H9 (cell line): ENCODE measurements around the gene OVAAL. TPM values are rescaled to one million over a fixed set of nuclear protein-coding genes. Genes with fewer than 3 reads are reported as not detected.

Experiments
- DNase-seq: peaks from one replicate; pipeline ENCODE4 v3.0.0-alpha.2; 2017
- H2AFZ ChIP-seq: one replicate; pipeline ENCODE4 v1.6.1; 2013; ENCODE audit warnings: mild to moderate bottlenecking, low read length, control low read depth, moderate library complexity
- H2AK5ac ChIP-seq: 2 replicates; pipeline ENCODE4 v1.6.1; 2013; ENCODE audit warnings: low read length, control low read depth, mixed read lengths; ENCODE audit not compliant: insufficient read length
- H2BK120ac ChIP-seq: one replicate; pipeline ENCODE4 v1.6.1; 2013; ENCODE audit warnings: low read depth, mild to moderate bottlenecking, low read length, control low read depth, inconsistent platforms; ENCODE audit not compliant: poor library complexity, severe bottlenecking
- H2BK12ac ChIP-seq: 2 replicates; pipeline ENCODE4 v1.6.1; 2013; ENCODE audit warnings: low read length, control low read depth, mixed read lengths, low read depth; ENCODE audit not compliant: insufficient read length
- H2BK15ac ChIP-seq: 2 replicates; pipeline ENCODE4 v1.6.1; 2013; ENCODE audit warnings: low read depth, low read length, control low read depth
- H2BK20ac ChIP-seq: one replicate; pipeline ENCODE4 v1.6.1; 2013; ENCODE audit warnings: low read depth, mild to moderate bottlenecking, low read length, control low read depth, inconsistent platforms; ENCODE audit not compliant: poor library complexity, severe bottlenecking
- H2BK5ac ChIP-seq: 2 replicates; pipeline ENCODE4 v1.6.1; 2013; ENCODE audit warnings: low read length, control low read depth, mixed read lengths; ENCODE audit not compliant: insufficient read length
- H3K14ac ChIP-seq: 2 replicates; pipeline ENCODE4 v1.6.1; 2013; ENCODE audit warnings: low read length, control low read depth; ENCODE audit not compliant: insufficient read depth
- H3K18ac ChIP-seq: 2 replicates; pipeline ENCODE4 v1.6.1; 2013; ENCODE audit warnings: low read depth, mild to moderate bottlenecking, mixed read lengths, low read length, control low read depth; ENCODE audit not compliant: insufficient read length
- H3K23ac ChIP-seq: 2 replicates; pipeline ENCODE4 v1.6.1; 2013; ENCODE audit warnings: low read length, control low read depth, mixed read lengths, low read depth; ENCODE audit not compliant: insufficient read length
- H3K23me2 ChIP-seq: 2 replicates; pipeline ENCODE4 v1.6.1; 2013; ENCODE audit warnings: low read depth, mild to moderate bottlenecking, mixed read lengths, low read length, control low read depth; ENCODE audit not compliant: insufficient read length, poor library complexity, severe bottlenecking
- H3K27ac ChIP-seq: 2 replicates; pipeline ENCODE4 v1.5.1; 2013; ENCODE audit warnings: low read length, control low read depth, mixed read lengths, low read depth; ENCODE audit not compliant: insufficient read length
- H3K27me3 ChIP-seq: 2 replicates; pipeline ENCODE4 v1.6.1; 2013; ENCODE audit warnings: low read length, control low read depth, inconsistent platforms; ENCODE audit not compliant: insufficient read depth
- H3K4ac ChIP-seq: 2 replicates; pipeline ENCODE4 v1.6.1; 2013; ENCODE audit warnings: low read depth, mild to moderate bottlenecking, control low read depth, inconsistent platforms, low read length, moderate library complexity
- H3K4me1 ChIP-seq: 2 replicates; pipeline ENCODE4 v1.6.1; 2013; ENCODE audit warnings: low read length, control low read depth, inconsistent platforms; ENCODE audit not compliant: insufficient read depth
- H3K4me2 ChIP-seq: 2 replicates; pipeline ENCODE4 v1.6.1; 2013; ENCODE audit warnings: low read length, control low read depth, mixed read lengths; ENCODE audit not compliant: insufficient read length, insufficient read depth
- H3K56ac ChIP-seq: 2 replicates; pipeline ENCODE4 v1.6.1; 2013; ENCODE audit warnings: low read depth, mild to moderate bottlenecking, mixed read lengths, low read length, control low read depth; ENCODE audit not compliant: insufficient read length
- H3K79me1 ChIP-seq: 2 replicates; pipeline ENCODE4 v1.6.1; 2013; ENCODE audit warnings: low read depth, mild to moderate bottlenecking, moderate library complexity, low read length, control low read depth, inconsistent platforms; ENCODE audit not compliant: insufficient read depth, poor library complexity, severe bottlenecking
- H3K79me2 ChIP-seq: 2 replicates; pipeline ENCODE4 v1.6.1; 2013; ENCODE audit warnings: low read length, control low read depth, inconsistent platforms; ENCODE audit not compliant: insufficient read depth
- H3K9ac ChIP-seq: 2 replicates; pipeline ENCODE4 v1.6.1; 2013; ENCODE audit warnings: low read length, control low read depth, mixed read lengths; ENCODE audit not compliant: insufficient read length; ENCODE audit errors: extremely low read depth
- H3K9me3 ChIP-seq: one replicate; pipeline ENCODE4 v1.6.1; 2013; ENCODE audit warnings: low read depth, low read length, inconsistent platforms; ENCODE audit not compliant: control insufficient read depth
- H3T11ph ChIP-seq: one replicate; pipeline ENCODE4 v1.6.1; 2013; ENCODE audit warnings: mild to moderate bottlenecking, low read length, control low read depth, inconsistent platforms
- H4K20me1 ChIP-seq: one replicate; pipeline ENCODE4 v1.6.1; 2013; ENCODE audit not compliant: control insufficient read depth, insufficient read length, insufficient read depth
- H4K5ac ChIP-seq: 2 replicates; pipeline ENCODE4 v1.6.1; 2013; ENCODE audit warnings: low read depth, mild to moderate bottlenecking, mixed read lengths, low read length, control low read depth; ENCODE audit not compliant: insufficient read length
- H4K8ac ChIP-seq: replicated peaks from 2 replicates; pipeline ENCODE4 v1.6.1; 2013; ENCODE audit warnings: low read length, control low read depth, mixed read lengths, low read depth; ENCODE audit not compliant: insufficient read length
- H4K91ac ChIP-seq: 2 replicates; pipeline ENCODE4 v1.6.1; 2013; ENCODE audit warnings: low read depth, mild to moderate bottlenecking, moderate library complexity, mixed read lengths, low read length, control low read depth; ENCODE audit not compliant: insufficient read length
- H3K27ac Mint-ChIP-seq, 3 experiments: 2 replicates in 2 of 3; 3 replicates in 1 of 3; pipeline ENCODE4 v1.8.0; 2020 to 2021; ENCODE audit warnings: mixed read lengths in 3 of 3, mild to moderate bottlenecking in 1 of 3, moderate library complexity in 1 of 3
- H3K27me3 Mint-ChIP-seq: 2 replicates; pipeline ENCODE4 v1.8.0; 2021; ENCODE audit warnings: low read depth, mild to moderate bottlenecking, moderate library complexity, mixed read lengths
- H3K36me3 Mint-ChIP-seq, 3 experiments: 2 replicates in 2 of 3; 3 replicates in 1 of 3; pipeline ENCODE4 v1.8.0; 2020 to 2021; ENCODE audit warnings: low read depth in 3 of 3, mixed read lengths in 3 of 3; ENCODE audit not compliant: insufficient read depth in 1 of 3
- H3K4me1 Mint-ChIP-seq, 2 experiments: 2 replicates each; pipeline ENCODE4 v1.8.0; 2020; ENCODE audit warnings: mixed read lengths in 2 of 2
- H3K4me3 Mint-ChIP-seq, 2 experiments: 2 replicates in 1 of 2; 3 replicates in 1 of 2; pipeline ENCODE4 v1.8.0; 2020 to 2021; ENCODE audit warnings: mild to moderate bottlenecking in 2 of 2, mixed read lengths in 2 of 2, moderate library complexity in 1 of 2
- H3K9me3 Mint-ChIP-seq, 2 experiments: 2 replicates in 1 of 2; 3 replicates in 1 of 2; pipeline ENCODE4 v1.8.0; 2020; ENCODE audit warnings: mild to moderate bottlenecking in 2 of 2, mixed read lengths in 2 of 2, moderate library complexity in 1 of 2
- WGBS: extraction: QIAGEN DNeasy Blood & Tissue Kit; methylation state at CpG from one replicate; pipeline ENCODE4 v1.1.7; 2013; ENCODE audit warnings: missing lambda C conversion rate, low lambda C conversion rate, mixed read lengths; ENCODE audit not compliant: insufficient read length; ENCODE audit errors: extremely low coverage; 5-methylcytosine and 5-hydroxymethylcytosine counted together
- total RNA-seq: library from RNA; stranded (reverse); gene quantifications from 2 replicates; pipeline ENCODE4 v1.2.1, GENCODE V29; 2021
- TF ChIP-seq, protein P1 (sequence below): fragments of 200-600 bp; sonication (generic); conservative IDR thresholded peaks from 3 replicates; pipeline ENCODE4 v1.8.0; 2021; ENCODE audit warnings: antibody characterized with exemption, mild to moderate bottlenecking

Gene OVAAL
- total RNA-seq, 1 experiment from 2014 or later = not detected

DNA sequence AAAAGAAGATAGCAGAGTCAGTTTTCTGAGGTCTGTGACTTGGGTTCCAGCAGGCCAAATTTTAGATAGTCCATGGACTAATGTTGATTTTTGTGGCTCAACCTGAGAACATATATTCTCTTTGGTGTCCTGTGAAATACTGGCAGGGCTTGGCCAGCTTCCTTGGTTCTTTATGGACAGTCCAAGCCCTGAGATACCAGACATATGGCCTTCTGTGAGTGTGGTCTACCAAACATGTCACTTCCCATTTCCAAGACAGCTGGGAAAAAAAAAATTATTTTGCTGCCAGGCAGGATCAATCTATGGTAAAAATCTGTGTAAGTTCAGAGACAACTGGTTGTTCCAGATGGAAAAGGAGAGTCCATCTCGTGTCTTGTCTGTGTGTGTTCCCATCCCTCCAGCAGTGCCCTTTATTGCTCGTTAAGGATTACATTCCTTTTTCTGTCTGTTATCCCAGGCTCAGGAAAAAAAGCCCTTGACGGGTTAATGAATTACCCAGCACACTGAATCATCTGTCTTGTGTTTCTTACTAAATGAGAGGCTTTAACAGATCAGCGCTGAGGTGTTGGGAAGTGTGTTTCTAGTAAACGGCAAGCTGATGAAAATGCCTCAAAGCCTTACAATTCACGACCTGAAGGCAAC, 39.7 kb downstream of the OVAAL start:
- H2BK20ac ChIP-seq = no peak overlapping the region
- H3K4me3 Mint-ChIP-seq = no peak overlapping the region
- no peak overlapping the region for H3K27ac ChIP-seq
- H3K79me1 ChIP-seq = no peaks in the 10 kb centered on the region
- WGBS = no CpG with 5 or more reads among the region's 6 CpGs
- H3K27ac Mint-ChIP-seq = no peak overlapping the region; a peak in 1 of 7 replicates
- H3K23me2 ChIP-seq = no peaks in the 10 kb centered on the region
- no peak overlapping the region for H3K56ac ChIP-seq
- H3K9me3 ChIP-seq = no peaks in the 10 kb centered on the region
- H3K36me3 Mint-ChIP-seq = no peaks in the 10 kb centered on the region
- no peak overlapping the region for H4K91ac ChIP-seq
- no peak overlapping the region for H3K18ac ChIP-seq
- TF ChIP-seq, protein P1, sequence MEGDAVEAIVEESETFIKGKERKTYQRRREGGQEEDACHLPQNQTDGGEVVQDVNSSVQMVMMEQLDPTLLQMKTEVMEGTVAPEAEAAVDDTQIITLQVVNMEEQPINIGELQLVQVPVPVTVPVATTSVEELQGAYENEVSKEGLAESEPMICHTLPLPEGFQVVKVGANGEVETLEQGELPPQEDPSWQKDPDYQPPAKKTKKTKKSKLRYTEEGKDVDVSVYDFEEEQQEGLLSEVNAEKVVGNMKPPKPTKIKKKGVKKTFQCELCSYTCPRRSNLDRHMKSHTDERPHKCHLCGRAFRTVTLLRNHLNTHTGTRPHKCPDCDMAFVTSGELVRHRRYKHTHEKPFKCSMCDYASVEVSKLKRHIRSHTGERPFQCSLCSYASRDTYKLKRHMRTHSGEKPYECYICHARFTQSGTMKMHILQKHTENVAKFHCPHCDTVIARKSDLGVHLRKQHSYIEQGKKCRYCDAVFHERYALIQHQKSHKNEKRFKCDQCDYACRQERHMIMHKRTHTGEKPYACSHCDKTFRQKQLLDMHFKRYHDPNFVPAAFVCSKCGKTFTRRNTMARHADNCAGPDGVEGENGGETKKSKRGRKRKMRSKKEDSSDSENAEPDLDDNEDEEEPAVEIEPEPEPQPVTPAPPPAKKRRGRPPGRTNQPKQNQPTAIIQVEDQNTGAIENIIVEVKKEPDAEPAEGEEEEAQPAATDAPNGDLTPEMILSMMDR = no peak
- no peak overlapping the region for H4K8ac ChIP-seq
- H3K14ac ChIP-seq = no peak overlapping the region
- H3K4ac ChIP-seq = no peak overlapping the region
- 0 out of 4 replicates have a peak, but pooled peaks cover 0 to under 1% of the 10 kb centered on the region in 2 experiments for H3K4me1 Mint-ChIP-seq
- no peaks in the 10 kb centered on the region; the same call in 1 of the 2 replicates for H3K27me3 ChIP-seq
- H3K4me2 ChIP-seq = no peak overlapping the region
- no peak overlapping the region for H3K23ac ChIP-seq
- H3K9ac ChIP-seq = no peak overlapping the region
- no peaks in the 10 kb centered on the region for H3K4me1 ChIP-seq
- H3K27me3 Mint-ChIP-seq = peaks cover 4% of the 10 kb centered on the region
- DNase-seq = no peak
- no peaks in the 10 kb centered on the region for H4K20me1 ChIP-seq
- H3K9me3 Mint-ChIP-seq = no peaks in the 10 kb centered on the region
- H2BK5ac ChIP-seq = no peak overlapping the region
- no peak overlapping the region for H2BK15ac ChIP-seq
- H3T11ph ChIP-seq = no peak overlapping the region
- H4K5ac ChIP-seq = no peak overlapping the region
- peak overlapping the region; percentile 38 for H2BK120ac ChIP-seq
- no peak overlapping the region for H2BK12ac ChIP-seq
- no peaks in the 10 kb centered on the region for H3K79me2 ChIP-seq
- no peak overlapping the region for H2AFZ ChIP-seq
- no peak overlapping the region for H2AK5ac ChIP-seq
